Stomach (tissue), 9 donors: ENCODE data around the gene LY86. TPM values are rescaled to one million over a fixed set of nuclear protein-coding genes. Genes with fewer than 3 reads are reported as not detected.

Experiments used
- DNase-seq, 2 donors: peaks; one replicate each; pipeline versions ENCODE4 v3.0.0 to v3.0.0-alpha.2; 2013 to 2019
- H3K27ac ChIP-seq, 5 donors: fragments of 200-600 bp in 4 of 5; sonication (generic) in 4 of 5; one replicate each; pipeline ENCODE4 v1.5.1; 2013 to 2019; ENCODE audit warnings: mild to moderate bottlenecking in 1 of 5, moderate library complexity in 1 of 5
- H3K27me3 ChIP-seq, 3 donors: fragments of 200-600 bp; sonication (generic); one replicate each; pipeline ENCODE4 v1.5.1; 2017 to 2019; ENCODE audit warnings: mixed run types in 1 of 3
- H3K36me3 ChIP-seq, 4 donors: fragments of 200-600 bp; sonication (generic); 1 replicate in 3 of 4; 2 replicates in 1 of 4; pipeline ENCODE4 v1.5.1; 2016 to 2019
- H3K4me1 ChIP-seq, 4 donors: fragments of 200-600 bp; sonication (generic); one replicate each; pipeline ENCODE4 v1.5.1; 2016 to 2019
- H3K4me3 ChIP-seq, 4 donors: fragments of 200-600 bp; sonication (generic) in 3 of 4; one replicate each; pipeline ENCODE4 v1.5.1; 2016 to 2019; ENCODE audit warnings: mild to moderate bottlenecking in 1 of 4
- H3K9me3 ChIP-seq, 4 donors: fragments of 200-600 bp; sonication (generic); one replicate each; pipeline ENCODE4 v1.5.1; 2016 to 2019
- CTCF ChIP-seq, 7 experiments: fragments of 450-650 bp in 4 of 7; fragments of 200-600 bp in 3 of 7; sonication (generic) in 3 of 7; IDR thresholded peaks; one replicate each; pipeline ENCODE4 v1.5.1; 2016 to 2019; ENCODE audit warnings: antibody characterized with exemption in 7 of 7, control low read depth in 2 of 7, mild to moderate bottlenecking in 1 of 7
- EP300 ChIP-seq: sonication (generic); formaldehyde crosslinking; IDR thresholded peaks from one replicate; pipeline ENCODE4 v1.6.1; 2017; ENCODE audit warnings: antibody characterized with exemption
- POLR2A ChIP-seq, 4 donors: fragments of 450-650 bp; IDR thresholded peaks; one replicate each; pipeline ENCODE4 v1.6.1; 2016; ENCODE audit warnings: antibody characterized with exemption in 4 of 4, control low read depth in 2 of 4, mild to moderate bottlenecking in 1 of 4, moderate library complexity in 1 of 4
- POLR2AphosphoS5 ChIP-seq, 3 donors: sonication (generic); formaldehyde crosslinking; IDR thresholded peaks; one replicate each; pipeline ENCODE4 v1.6.1; 2016; ENCODE audit warnings: antibody characterized with exemption in 3 of 3
- WGBS, 5 donors: extraction: QIAGEN DNeasy Blood & Tissue Kit in 3 of 5; methylation state at CpG; one replicate each; pipeline versions ENCODE4 v1.1.5 to v1.1.7; 2013 to 2018; 5-methylcytosine and 5-hydroxymethylcytosine counted together
- intact Hi-C: fragments of 100-400 bp; cut with DNase I; formaldehyde crosslinking; loops from one replicate; pipeline ENCODE4 v1.15.1; 2023; ENCODE audit warnings: low total_unique reads
- polyA plus RNA-seq, 3 donors: library from polyadenylated mRNA; stranded (reverse); fragments of 200-250 nt; gene quantifications; one replicate each; pipeline ENCODE4 v1.2.3, GENCODE V29; 2013
- total RNA-seq, 5 donors: library from RNA; depleted of rRNA; stranded (reverse); fragments of >200 nt; gene quantifications; one replicate each; pipeline versions ENCODE4 v1.1.0 to v1.2.3, GENCODE V29; 2014 to 2016
- donor health status: healthy with polysubstance abuse.
- donor health status: Bipolar disorder and iron deficiency.
- donor health status: healthy.

Gene LY86
- total and polyA plus RNA-seq, 8 donors, result 2.4 to 3.6 (median 2.7) TPM; not detected in 3

- TF ChIP-seq POLR2AphosphoS5 (IDR thresholded peaks at IDR 0.05) (no peak), POLR2A (IDR thresholded peaks at IDR 0.05) (no peak)
- 28 to 52% (median 47%) methylated on average over 4 of the region's 4 CpGs for whole genome bisulfite sequencing, 5 donors
- no peak overlapping the region for H3K4me3 ChIP-seq
These were observed 86.4 kb downstream of the LY86 start for GRCh38 chr6:6674872-6675271.

GRCh38 chr6:6676910-6677441 is 88.5 kb downstream of the LY86 start:
- Histone ChIP-seq H3K36me3 (no peaks in the 10 kb centered on the region), H3K4me3 (no peak overlapping the region), H3K4me1 (peaks cover 18 to 43% (median 22%) of the 10 kb centered on the region in 4 donors), H3K9me3 (no peaks in the 10 kb centered on the region), H3K27me3 (no peaks in the 10 kb centered on the region), H3K27ac (peak overlapping the region in 3 of 5 donors; percentile 17 to 55 (median 41))
- DNase-seq, result peak; percentile 84 to 92
- intact Hi-C loops, result loop anchor here (10.0 kb wide), 1 partner anchor 938 kb away; no protein-coding TSS in a partner anchor
- TF ChIP-seq POLR2AphosphoS5 (IDR thresholded peaks at IDR 0.05), result peak in 1 of 3 donors; percentile 59
- no peak for TF ChIP-seq POLR2A (IDR thresholded peaks at IDR 0.05)
- TF ChIP-seq CTCF (IDR thresholded peaks at IDR 0.05), result peak in 6 of 7 experiments; percentile 50 to 98 (median 98)
- 20 to 27% (median 23%) methylated on average over 7 of the region's 7 CpGs for WGBS, 5 donors

More at GRCh38 chr6:6674872-6675271, 86.4 kb downstream of the LY86 start:
- intact Hi-C loops, result loop anchor here (10.0 kb wide), 1 partner anchor 940 kb away; no protein-coding TSS in a partner anchor
- Histone ChIP-seq H3K36me3 (no peaks in the 10 kb centered on the region), H3K4me1 (peaks cover 15 to 34% (median 22%) of the 10 kb centered on the region in 4 donors), H3K27me3 (no peaks in the 10 kb centered on the region), H3K9me3 (no peaks in the 10 kb centered on the region), H3K27ac (no peak overlapping the region)
- DNase-seq, result no peak

GRCh38 chr6:6678185-6678671 is 89.7 kb downstream of the LY86 start:
- H3K27me3 ChIP-seq, result no peaks in the 10 kb centered on the region
- WGBS, 5 donors, result 47 to 63% (median 53%) methylated on average over 12 of the region's 12 CpGs
- peaks cover 21 to 56% (median 29%) of the 10 kb centered on the region in 4 donors for H3K4me1 ChIP-seq
- intact Hi-C loops, result loop anchor here (10.0 kb wide), 1 partner anchor 937 kb away; no protein-coding TSS in a partner anchor
- no peak overlapping the region for H3K4me3 ChIP-seq
- no peaks in the 10 kb centered on the region for H3K9me3 ChIP-seq
- DNase-seq, result peak in 1 of 2 donors; percentile 85
- TF ChIP-seq POLR2AphosphoS5 (IDR thresholded peaks at IDR 0.05) (peak in 1 of 3 donors; percentile 32), EP300 (no peak)
- H3K27ac ChIP-seq, result peak overlapping the region in 4 of 5 donors; percentile 36 to 64 (median 56)
- H3K36me3 ChIP-seq, result no peaks in the 10 kb centered on the region

- peak; percentile 44 to 63 for DNase-seq
- H3K9me3 ChIP-seq, result no peaks in the 10 kb centered on the region
- H3K4me3 ChIP-seq, result no peak overlapping the region
- H3K36me3 ChIP-seq, result no peaks in the 10 kb centered on the region
- H3K4me1 ChIP-seq, result peaks cover 21 to 59% (median 35%) of the 10 kb centered on the region in 4 donors
- H3K27me3 ChIP-seq, result no peaks in the 10 kb centered on the region
- TF ChIP-seq POLR2A (IDR thresholded peaks at IDR 0.05), result no peak
- no peak for TF ChIP-seq POLR2AphosphoS5 (IDR thresholded peaks at IDR 0.05)
- no peak for TF ChIP-seq EP300
- TF ChIP-seq CTCF (IDR thresholded peaks at IDR 0.05), result no peak
- peak overlapping the region in 4 of 5 donors; percentile 36 to 64 (median 56) for H3K27ac ChIP-seq
- 27 to 57% (median 39%) methylated on average over 11 of the region's 11 CpGs for WGBS, 5 donors
- intact Hi-C loops, result loop anchor here (10.0 kb wide), 1 partner anchor 936 kb away; no protein-coding TSS in a partner anchor
These were observed 90.3 kb downstream of the LY86 start for GRCh38 chr6:6678811-6679210.

- TF ChIP-seq POLR2A (IDR thresholded peaks at IDR 0.05) (no peak), CTCF (IDR thresholded peaks at IDR 0.05) (no peak), EP300 (no peak), POLR2AphosphoS5 (IDR thresholded peaks at IDR 0.05) (no peak)
- Histone ChIP-seq H3K9me3 (no peaks in the 10 kb centered on the region), H3K36me3 (no peaks in the 10 kb centered on the region), H3K27ac (peak overlapping the region in 2 of 5 donors; percentile 14 to 55), H3K27me3 (no peaks in the 10 kb centered on the region), H3K4me3 (no peak overlapping the region), H3K4me1 (peaks cover 21 to 65% (median 42%) of the 10 kb centered on the region in 4 donors)
- intact Hi-C loops, result loop anchor here (5.0 to 10.0 kb wide), 2 partner anchors 563 to 935 kb away; no protein-coding TSS in a partner anchor
- WGBS, 5 donors, result 56 to 77% (median 68%) methylated on average over 5 of the region's 5 CpGs
- DNase-seq, result no peak
These were observed 91.1 kb downstream of the LY86 start for GRCh38 chr6:6679633-6680032.
